Measurements from ENCODE around the gene NUAK1. TPM values are rescaled to one million over a fixed set of nuclear protein-coding genes. Genes with fewer than 3 reads are reported as not detected.

The NUAK1 gene
- total RNA-seq, 1 experiment from 2014 or later: 14.3 TPM

DNA sequence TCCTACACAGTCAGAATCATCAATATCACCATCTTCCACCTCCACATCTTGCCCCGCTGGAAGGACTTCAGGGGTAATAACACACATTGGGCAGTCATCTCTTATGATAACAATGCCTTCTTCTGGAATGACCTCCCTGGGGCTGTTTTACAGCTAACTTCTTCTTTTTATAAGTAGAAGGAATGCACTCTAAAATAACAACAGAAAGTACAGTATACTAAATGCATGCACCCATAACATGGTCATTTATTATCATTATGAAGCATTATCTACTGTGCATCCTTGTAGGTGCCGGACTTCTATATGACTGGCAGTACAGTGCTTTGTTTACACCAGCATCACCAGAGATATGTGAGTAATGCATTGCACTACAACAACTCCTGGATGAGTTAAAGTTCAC is 19.0 kb upstream of the NUAK1 start:
- intact Hi-C loops (cut with micrococcal nuclease; ENCODE audit: unreplicated experiment): no loop called here

DNA sequence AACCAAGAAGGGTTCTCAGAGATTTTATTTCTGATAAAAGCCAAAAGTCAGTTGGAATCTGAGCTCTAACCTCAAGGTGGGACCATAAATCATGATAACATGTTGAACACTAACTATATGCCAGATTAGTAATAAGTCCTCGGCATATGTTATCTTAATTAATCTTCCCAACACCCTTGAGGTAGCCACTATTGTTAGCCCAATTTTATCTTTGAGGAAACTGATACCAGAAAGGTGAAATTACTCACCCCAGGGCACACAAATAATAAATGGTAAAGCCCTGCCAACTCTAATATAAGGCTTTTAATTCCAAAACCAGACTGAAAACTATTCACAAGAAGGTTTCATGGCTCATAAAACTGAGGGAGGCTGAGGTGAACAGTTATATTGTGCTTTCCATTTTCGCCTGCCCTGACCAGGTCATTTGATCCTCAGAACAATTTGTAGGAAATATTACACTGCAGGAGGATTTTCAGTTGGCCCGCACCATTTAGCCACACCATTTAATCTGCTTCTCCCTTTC is 16.1 kb upstream of the NUAK1 start:
- CTCF ChIA-PET: interaction anchor here (0.5 kb wide), 1 partner anchor 219 kb away, joined by 3 read pairs; no protein-coding TSS in a partner anchor

More for the DNA sequence above, 19.0 kb upstream of the NUAK1 start:
- BruUV-seq (replicated peaks): no TSS peak
- no peaks in the 10 kb centered on the region for H3K4me1 Mint-ChIP-seq (ENCODE audit: low read depth, unreplicated experiment)
- TF ChIP-seq, protein P1, sequence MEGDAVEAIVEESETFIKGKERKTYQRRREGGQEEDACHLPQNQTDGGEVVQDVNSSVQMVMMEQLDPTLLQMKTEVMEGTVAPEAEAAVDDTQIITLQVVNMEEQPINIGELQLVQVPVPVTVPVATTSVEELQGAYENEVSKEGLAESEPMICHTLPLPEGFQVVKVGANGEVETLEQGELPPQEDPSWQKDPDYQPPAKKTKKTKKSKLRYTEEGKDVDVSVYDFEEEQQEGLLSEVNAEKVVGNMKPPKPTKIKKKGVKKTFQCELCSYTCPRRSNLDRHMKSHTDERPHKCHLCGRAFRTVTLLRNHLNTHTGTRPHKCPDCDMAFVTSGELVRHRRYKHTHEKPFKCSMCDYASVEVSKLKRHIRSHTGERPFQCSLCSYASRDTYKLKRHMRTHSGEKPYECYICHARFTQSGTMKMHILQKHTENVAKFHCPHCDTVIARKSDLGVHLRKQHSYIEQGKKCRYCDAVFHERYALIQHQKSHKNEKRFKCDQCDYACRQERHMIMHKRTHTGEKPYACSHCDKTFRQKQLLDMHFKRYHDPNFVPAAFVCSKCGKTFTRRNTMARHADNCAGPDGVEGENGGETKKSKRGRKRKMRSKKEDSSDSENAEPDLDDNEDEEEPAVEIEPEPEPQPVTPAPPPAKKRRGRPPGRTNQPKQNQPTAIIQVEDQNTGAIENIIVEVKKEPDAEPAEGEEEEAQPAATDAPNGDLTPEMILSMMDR (IDR thresholded peaks at IDR 0.05; ENCODE audit: unreplicated experiment): no peak
- peaks cover 40% of the 10 kb centered on the region for H3K27me3 Mint-ChIP-seq (ENCODE audit: unreplicated experiment)
- no peak overlapping the region for H3K4me3 Mint-ChIP-seq (ENCODE audit: low read depth, unreplicated experiment)
- no peaks in the 10 kb centered on the region for H3K36me3 Mint-ChIP-seq (ENCODE audit: insufficient read depth, unreplicated experiment)
- CTCF ChIA-PET: no interaction called here
- H3K9me3 Mint-ChIP-seq (ENCODE audit: low read depth, unreplicated experiment): peaks cover 2% of the 10 kb centered on the region
- H3K27ac Mint-ChIP-seq (ENCODE audit: unreplicated experiment): no peak overlapping the region
- DNase-seq: no peak

DNA sequence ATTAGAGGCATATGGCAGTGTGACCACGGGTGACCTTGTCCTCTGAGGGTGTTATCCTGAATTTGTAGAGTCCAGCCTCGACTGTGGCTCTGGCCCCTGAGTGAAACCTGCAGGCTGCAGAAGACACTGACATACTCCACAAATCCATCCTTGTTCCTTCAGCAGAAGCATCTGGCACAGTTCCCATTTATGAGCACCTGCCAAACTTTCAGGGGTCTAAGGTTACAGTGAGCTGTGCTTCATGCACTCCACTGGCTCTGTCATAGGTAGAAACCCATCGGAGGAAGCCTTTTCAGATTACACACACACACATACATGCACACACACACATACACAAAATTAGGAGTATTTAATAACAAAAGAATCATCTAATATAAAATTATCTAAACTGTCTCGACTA is 13.6 kb upstream of the NUAK1 start:
- Mint-ChIP-seq H3K27ac (ENCODE audit: unreplicated experiment) (no peak overlapping the region), H3K27me3 (ENCODE audit: unreplicated experiment) (peaks cover 23% of the 10 kb centered on the region), H3K36me3 (ENCODE audit: insufficient read depth, unreplicated experiment) (no peaks in the 10 kb centered on the region), H3K9me3 (ENCODE audit: low read depth, unreplicated experiment) (peaks cover 2% of the 10 kb centered on the region), H3K4me3 (ENCODE audit: low read depth, unreplicated experiment) (no peak overlapping the region), H3K4me1 (ENCODE audit: low read depth, unreplicated experiment) (no peaks in the 10 kb centered on the region)
- TF ChIP-seq, protein P1 (IDR thresholded peaks at IDR 0.05; ENCODE audit: unreplicated experiment): no peak
- intact Hi-C loops (cut with micrococcal nuclease; ENCODE audit: unreplicated experiment): no loop called here
- CTCF ChIA-PET: no interaction called here
- no TSS peak for BruUV-seq (replicated peaks)
- no peak for DNase-seq

More for the DNA sequence above, 16.1 kb upstream of the NUAK1 start:
- intact Hi-C loops (cut with micrococcal nuclease; ENCODE audit: unreplicated experiment): no loop called here
- no peaks in the 10 kb centered on the region for H3K36me3 Mint-ChIP-seq (ENCODE audit: insufficient read depth, unreplicated experiment)
- peaks cover 23% of the 10 kb centered on the region for H3K27me3 Mint-ChIP-seq (ENCODE audit: unreplicated experiment)
- peaks cover 2% of the 10 kb centered on the region for H3K9me3 Mint-ChIP-seq (ENCODE audit: low read depth, unreplicated experiment)
- no peaks in the 10 kb centered on the region for H3K4me1 Mint-ChIP-seq (ENCODE audit: low read depth, unreplicated experiment)
- no TSS peak for BruUV-seq (replicated peaks)
- no peak for DNase-seq
- TF ChIP-seq, protein P1 (IDR thresholded peaks at IDR 0.05; ENCODE audit: unreplicated experiment): no peak
- H3K4me3 Mint-ChIP-seq (ENCODE audit: low read depth, unreplicated experiment): no peak overlapping the region
- no peak overlapping the region for H3K27ac Mint-ChIP-seq (ENCODE audit: unreplicated experiment)

DNA sequence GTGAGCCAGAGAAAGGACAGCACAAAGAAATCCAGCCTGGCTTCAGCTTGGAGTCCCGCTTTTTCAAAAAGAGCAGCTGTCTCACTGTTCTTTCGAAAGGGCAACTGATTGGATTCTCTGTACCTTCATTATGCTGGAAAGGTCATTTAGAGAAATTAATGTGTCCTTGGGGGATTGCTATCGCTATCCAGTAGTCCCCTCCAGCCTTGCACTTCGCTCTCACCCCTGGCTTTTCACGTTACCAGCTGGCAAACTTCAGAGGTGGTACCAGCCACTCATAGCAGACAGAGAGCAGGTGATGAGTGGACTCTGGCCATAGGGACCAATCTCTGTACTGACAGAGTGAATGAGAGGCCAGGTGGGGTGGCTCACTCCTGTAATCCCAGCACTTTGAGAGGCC is 11.8 kb upstream of the NUAK1 start:
- TF ChIP-seq, protein P1 (IDR thresholded peaks at IDR 0.05; ENCODE audit: unreplicated experiment): no peak
- CTCF ChIA-PET: no interaction called here
- Mint-ChIP-seq H3K27me3 (ENCODE audit: unreplicated experiment) (peaks cover 23% of the 10 kb centered on the region), H3K9me3 (ENCODE audit: low read depth, unreplicated experiment) (peaks cover 2% of the 10 kb centered on the region), H3K36me3 (ENCODE audit: insufficient read depth, unreplicated experiment) (no peaks in the 10 kb centered on the region), H3K4me3 (ENCODE audit: low read depth, unreplicated experiment) (no peak overlapping the region), H3K4me1 (ENCODE audit: low read depth, unreplicated experiment) (peaks cover 8% of the 10 kb centered on the region), H3K27ac (ENCODE audit: unreplicated experiment) (no peak overlapping the region)
- no peak for DNase-seq
- intact Hi-C loops (cut with micrococcal nuclease; ENCODE audit: unreplicated experiment): no loop called here
- BruUV-seq (replicated peaks): no TSS peak

Data from Calu3 (cell line).